ENCODE data around the gene FUT2.
"Not testable (repeated sequence)": the region's sequence is repeated elsewhere in the genome, so short reads cannot be mapped to it uniquely, and the experiment has no call there.

Gene FUT2

DNA sequence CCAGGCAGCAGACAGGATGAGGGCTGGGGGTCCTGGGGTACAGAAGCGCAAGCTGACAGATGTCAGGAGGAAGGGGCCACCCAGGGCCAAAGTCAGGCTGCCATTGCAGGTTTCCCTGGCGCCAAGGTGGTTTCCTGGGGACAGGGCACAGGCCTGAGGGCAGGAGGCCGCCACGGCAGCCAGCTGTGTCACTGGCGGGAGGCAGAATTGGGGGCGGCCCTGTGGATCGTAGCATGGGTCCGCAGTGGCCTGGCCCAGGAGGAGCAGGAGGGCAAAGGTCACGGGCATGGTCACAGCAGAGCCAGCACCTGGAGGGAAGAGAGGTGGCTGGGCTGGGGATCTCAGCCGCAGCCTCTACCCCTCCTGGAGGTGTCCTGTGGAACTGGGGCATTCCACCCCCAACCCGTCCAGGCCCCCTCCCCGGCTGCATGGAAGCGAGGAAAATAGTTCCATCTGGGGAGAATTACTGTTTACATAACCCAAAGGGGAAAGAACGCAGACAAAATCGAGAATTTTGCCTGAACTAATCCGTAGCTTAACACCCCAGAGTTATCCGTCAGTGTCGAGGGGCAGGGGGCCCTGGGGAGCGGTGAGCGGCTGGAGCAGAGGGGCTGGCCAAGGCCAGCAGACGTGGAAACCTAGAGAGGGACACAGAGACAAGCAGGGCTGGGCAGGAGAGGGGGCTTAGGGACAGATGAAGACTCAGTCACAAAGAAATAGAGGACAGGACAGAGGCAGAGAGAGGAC, 24.9 kb upstream of the FUT2 start:
- DNase-seq (ENCODE audit: low read depth): no peak

DNA sequence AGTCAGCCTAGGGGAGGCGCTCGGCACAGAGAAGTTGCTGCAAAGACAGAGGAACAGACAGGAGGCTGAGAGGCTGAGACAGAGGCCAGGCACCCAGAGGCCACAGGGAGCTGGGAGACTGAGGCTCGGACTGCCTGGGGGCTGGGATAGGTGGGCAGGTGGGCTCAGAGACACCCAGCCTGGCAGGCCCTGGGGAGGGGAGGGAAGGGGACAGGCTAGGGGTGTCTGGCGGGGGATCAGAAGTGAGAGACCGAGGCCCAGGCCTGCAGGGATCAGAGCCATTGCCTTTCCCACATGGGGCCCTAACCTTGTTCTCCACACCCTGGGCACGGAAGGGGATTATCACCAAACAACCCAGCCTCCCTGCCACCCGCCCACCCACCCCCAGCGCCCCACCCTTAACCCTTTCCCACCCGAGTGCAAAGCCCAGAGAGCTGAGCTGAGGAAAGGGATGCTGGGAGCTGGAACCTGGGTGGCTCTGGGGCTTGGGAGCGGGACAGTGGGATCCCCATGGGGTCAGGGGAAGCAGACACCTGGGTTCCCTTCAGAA, 24.2 kb upstream of the FUT2 start:
- DNase-seq (ENCODE audit: low read depth): no peak

DNA sequence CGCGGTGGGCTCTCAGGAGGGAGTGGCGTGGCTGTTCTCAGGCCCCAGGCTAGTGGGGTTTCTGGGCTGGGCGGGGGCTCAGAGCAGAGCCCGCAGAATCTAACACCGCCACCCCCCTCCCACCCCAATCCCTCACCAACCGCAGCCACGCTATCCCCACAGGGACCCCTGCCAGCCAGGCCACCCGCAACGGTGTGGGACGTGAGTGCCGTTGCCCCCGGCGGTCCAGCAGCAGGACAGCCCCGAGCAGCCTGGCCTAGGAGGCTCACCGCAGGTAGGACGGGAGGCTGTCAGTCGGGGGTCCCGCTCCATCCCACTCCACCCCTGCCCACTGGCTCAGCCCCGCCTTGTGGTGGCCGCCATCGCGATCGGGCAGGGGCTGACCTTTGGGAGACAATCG, 22.8 kb upstream of the FUT2 start, which contains the start of gene NTN5:
TSS of gene NTN5 (minus strand) at position 24 of the 400 bp plus-strand sequence. CDS start 2,031 bp downstream, outside the sequence.
- no peak for DNase-seq (ENCODE audit: low read depth)

DNA sequence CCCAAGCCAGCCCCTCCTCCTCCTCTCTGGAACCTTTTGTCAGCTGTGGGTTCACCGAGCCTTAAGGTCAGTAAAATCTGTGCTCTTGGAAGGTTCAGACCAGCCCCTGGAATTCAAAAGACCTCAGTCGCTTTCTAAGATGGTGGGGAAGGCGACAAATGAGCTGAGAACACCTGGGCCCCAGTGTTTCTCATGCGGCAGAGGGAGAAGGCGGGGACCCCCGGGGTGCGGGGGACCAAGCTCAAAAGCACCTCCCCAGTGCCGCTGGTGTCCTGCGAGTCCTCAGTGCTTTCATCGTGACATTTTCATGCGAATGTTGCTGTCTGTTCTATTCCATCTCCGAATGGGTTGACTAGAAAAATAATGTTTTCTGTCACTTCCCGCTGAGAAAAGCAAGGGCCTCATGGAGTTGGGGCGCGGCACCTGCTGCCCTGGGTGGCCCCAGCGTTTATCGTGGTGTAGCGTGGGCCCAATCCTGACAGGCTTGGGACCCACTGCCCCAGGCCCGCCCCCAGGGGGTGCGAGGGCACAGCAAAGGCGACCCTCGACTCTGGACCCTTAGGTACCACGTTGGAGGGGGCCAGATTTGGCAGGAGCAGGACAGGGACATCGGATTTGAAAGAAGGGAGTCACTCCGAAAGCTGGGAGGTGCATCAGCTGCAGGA, 22.2 kb upstream of the FUT2 start:
- DNase-seq (ENCODE audit: low read depth): no peak

DNA sequence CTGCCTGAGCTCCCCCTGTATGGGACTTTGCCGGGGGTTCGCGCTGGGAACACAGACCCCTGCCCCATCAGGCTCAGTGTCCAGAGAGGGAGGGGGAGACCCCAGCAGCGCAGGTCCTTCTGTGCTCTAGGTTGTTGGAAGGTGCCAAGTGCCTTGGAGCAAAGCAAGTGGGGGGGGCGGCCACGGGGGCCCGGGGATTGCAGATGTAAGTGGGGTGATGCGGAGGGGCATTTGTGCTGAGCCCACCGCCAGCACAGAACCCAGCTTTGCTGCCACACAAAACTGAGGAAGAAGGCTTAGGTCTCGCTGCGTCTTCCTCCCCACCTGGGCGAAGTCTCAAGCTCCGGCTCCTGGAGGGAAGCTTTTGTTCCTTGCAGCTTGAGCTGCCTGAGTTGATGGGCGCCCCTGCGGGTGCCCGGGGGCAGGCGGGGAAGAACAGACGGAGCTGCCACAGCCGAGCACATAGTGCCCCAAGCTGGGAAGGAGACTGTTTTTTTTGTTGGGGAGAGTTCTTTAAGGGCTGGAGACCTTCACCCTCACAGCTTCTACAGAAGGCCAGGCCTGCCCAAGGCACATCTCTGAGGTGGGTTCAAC, 21.5 kb upstream of the FUT2 start:
- no peak for DNase-seq (ENCODE audit: low read depth)

DNA sequence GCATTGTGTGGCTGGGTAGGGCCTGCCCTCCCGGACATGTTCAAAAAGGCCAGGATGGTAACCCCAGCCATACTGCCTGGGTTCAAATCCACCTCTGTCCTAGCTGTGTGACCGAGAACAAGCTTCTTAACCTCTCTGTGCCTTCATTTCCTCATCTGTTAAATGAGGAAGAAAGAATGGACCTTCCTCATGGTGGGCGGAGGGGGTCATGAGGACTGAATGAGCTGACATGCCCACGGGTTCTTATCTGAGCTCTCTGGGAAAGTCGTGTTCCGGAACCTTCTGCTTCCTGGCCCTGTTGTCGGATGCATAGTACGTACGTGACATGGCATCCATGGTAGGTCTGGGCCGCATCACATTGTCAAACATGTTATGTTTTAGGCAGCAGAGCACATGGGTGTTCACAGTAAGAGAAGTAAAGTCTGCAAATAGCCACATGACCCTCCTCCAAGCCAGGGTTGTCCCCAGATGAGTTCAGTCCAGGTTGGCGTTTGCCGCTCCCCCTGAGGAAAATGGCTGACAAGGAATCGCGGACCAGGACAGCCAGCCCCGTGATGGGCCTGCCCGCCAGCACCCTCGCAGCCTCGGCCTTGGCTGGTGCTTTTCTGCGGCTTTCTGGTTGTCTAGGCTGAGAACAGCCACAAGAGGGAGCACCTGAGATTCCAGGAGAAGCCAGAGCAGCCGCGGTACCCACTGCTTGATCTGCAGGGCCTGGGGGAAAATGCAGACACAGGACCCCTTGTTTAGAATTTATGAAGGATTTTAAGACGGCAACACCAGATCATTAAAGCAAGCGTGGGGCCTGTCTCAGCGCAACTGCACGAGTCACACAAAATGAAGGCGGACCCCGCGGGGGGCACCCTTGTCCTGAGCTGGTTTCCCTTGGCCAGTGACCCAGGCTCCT, 20.6 kb upstream of the FUT2 start:
- peak; percentile 65 for DNase-seq (ENCODE audit: low read depth)

DNA sequence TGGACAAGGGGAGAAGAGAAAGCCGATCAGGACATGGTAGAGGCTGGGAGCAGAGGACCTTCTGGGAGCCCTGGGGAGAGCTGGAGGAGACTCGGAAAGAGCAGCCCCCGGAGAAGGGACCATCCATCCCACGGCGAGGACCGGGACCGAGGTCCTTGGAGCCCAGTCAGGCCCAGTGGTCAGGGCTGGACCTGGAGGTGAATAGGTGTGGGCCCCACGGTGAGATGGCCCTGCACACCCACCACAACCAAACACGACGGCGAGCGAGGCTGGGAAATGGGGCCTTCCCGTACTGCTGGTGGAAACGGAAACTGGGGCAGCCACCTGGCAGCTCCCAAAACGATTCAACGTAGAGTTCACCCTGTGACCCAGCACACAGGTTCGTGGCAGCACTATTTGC, 19.3 kb upstream of the FUT2 start:
- no peak for DNase-seq (ENCODE audit: low read depth)

DNA sequence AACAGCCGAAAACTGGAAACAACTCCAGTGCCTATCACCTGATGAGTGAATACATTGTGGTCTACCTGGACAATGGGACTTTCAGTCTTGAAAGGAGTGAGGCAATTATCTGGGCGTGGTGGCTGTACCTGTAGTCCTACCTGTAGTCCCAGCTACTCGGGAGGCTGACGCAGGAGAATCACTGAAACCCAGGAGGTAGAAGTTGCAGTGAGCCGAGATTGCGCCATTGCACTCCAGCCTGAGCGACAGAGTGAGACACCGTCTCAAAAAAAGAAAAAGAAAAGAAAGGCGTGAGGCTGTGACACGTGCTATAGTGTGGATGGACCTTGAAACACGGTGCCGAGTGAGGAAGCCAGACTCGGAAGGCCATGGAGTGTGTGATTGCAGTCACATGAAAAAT, 18.9 kb upstream of the FUT2 start:
- DNase-seq (ENCODE audit: low read depth): no peak

DNA sequence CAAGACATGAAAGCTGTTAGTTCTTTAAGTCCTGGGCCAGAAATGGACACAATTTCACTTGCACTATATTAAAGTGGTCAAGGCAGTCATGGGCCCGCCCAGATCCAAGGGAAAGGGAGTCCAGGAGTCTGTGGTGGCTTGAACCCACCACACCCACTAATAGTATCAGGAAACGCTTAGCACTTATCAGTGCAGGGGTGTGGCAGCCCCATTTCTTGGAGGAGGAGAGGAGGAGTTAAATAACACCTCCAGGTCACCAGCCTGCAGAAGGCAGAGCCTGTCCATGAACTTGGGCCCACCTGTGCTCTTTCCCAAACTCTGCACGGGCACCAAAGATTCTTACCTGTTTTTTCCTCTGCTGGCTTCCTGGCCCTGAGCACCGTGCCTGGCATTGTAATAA, 17.6 kb upstream of the FUT2 start:
- no peak for DNase-seq (ENCODE audit: low read depth)

DNA sequence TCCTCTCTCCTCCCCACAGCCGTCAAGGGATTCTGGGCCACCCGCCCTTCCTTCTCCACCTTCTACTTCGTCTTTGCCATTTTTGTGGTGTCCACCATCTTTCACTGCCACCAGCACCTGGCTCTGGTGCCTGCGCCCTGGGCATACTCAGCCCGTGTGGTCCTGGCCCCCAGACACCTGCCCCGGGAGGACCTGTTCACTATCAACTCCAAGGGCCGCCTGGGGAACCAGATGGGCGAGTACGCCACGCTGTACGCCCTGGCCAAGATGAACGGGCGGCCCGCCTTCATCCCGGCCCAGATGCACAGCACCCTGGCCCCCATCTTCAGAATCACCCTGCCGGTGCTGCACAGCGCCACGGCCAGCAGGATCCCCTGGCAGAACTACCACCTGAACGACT, 15.8 kb upstream of the FUT2 start:
- not testable (repeated sequence) for DNase-seq (ENCODE audit: low read depth)

DNA sequence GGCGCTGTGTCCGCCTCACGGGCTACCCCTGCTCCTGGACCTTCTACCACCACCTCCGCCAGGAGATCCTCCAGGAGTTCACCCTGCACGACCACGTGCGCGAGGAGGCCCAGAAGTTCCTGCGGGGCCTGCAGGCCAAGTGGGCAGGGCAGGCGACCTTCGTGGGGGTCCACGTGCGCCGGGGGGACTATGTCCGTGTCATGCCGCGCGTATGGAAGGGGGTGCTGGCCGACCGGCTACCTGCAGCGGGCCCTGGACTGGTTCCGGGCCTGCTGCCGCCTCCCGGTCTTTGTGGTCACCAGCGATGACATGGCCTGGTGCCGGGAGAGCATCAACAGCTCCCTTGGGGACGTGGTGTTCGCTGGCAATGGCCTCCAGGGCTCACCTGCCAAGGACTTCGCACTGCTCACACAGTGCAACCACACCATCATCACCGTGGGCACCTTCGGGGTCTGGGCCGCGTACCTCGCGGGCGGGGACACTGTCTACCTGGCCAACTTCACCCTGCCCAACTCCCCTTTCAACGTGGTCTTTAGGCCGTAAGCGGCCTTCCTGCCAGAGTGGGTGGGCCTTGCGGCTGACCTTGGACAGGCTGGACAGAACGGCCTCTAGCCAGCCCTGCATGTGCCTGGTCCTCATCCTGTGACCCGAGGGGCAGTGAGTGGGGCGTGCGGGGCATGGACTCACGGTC, 15.2 kb upstream of the FUT2 start:
- DNase-seq (ENCODE audit: low read depth): no peak

DNA sequence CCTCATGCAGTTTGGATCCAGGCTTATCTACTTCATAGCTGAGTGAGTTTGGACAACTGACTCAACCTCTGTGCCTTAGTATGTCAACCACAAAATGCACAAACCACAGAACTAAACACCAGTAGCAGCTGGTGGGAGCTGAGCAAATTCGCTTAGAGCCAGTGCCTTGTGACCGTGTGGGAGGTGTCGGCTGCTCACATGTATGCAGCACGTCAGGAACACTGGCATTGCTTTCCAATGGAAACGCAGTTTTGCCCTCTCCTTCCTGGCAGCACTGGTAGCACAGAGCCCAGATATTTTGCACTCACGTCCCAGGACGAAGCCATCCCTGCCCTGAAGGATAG, 14.7 kb upstream of the FUT2 start:
- no peak for DNase-seq (ENCODE audit: low read depth)

DNA sequence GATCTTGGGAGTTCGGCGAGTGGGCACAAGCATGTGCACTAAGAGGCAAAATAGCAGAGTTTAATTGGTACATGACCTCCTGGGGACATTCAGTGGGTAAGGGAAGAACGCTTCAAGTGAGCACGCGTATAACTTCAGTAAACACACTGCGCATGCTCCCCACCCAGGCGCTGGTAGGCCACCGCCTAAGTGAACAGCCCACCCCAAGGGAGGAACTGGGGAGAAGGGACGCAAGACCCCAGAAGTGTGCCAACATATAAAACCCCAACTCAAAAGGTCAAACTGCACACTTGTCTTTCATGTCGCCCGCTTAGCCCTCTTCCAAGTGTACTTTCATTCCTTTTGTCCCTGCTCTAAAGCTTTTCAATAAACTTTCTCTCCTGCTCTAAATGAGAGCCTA, 12.4 kb upstream of the FUT2 start:
- peak; percentile 16 for DNase-seq (ENCODE audit: low read depth)

DNA sequence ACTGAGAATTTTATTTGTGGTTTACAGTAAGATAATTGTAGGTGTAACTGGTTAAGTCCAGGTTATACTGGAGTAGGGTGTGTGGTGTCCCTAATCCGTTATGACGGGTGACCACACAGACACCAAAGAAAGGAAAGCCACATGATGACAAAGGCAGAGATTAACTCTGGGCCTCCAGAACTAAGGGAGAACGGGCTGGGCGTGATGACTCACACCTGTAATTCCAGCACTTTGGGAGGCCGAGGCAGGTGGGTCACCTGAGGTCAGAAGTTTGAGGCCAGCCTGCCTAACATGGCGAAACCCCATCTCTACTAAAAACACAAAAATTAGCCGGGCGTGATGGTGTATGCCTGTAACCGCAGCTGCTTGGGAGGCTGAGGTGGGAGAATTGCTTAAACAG, 10.2 kb upstream of the FUT2 start:
- no peak for DNase-seq (ENCODE audit: low read depth)

DNA sequence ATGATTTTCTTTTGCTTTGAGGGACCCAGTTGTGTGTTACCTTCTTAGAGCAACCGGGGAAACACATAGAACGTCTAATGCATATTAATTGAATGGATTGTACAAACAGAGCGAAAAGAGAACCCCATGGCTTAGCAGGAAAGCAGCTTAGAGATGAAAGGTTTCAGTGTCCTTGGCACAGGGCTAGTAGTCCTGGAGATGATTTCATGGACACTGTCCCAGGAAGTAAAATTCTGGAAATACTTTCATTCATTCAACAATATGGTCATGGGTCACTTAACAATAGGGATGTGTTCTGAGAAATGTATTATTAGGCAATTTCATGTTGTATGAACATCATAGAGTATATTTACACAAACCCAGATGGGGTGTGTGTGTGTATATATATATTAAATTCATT, 9.7 kb upstream of the FUT2 start:
- no peak for DNase-seq (ENCODE audit: low read depth)

DNA sequence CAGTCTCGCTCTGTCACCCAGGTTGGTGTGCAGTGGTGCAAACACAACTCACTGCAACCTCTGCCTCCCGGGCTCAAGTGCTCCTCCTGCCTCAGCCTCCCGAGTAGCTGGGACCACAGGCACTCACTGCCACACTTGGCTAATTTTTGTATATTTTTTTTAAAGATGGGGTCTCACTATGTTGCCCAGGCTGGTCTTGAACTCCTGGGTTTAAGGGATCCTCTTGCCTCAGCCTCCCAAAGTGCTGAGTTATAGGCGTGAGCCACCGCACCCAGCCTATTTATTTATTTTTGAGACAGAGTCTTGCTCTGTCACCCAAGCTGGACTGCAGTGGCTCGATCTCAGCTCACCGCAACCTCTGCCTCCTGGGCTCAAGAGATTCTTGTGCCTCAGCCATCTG, 9.1 kb upstream of the FUT2 start:
- not testable (repeated sequence) for DNase-seq (ENCODE audit: low read depth)

DNA sequence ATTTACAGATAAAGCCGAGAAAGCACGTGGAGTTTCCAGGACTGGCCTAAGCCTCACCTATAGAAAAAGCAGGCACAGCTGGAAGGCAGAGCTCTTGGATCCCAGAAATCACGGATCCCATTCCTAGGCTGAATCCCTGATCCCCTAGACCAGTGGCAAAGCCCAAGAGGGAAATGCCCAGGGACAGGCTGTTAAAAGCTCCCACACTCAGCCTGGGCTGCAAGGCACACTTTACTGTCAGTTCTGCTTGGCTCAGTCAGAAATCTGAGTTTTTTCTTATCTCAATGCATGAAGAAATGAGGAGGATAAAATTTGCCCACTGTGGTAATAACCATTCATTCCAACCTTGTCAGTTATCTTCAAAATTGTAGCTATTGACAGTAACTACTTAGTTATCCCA, 8.0 kb upstream of the FUT2 start:
- no peak for DNase-seq (ENCODE audit: low read depth)

DNA sequence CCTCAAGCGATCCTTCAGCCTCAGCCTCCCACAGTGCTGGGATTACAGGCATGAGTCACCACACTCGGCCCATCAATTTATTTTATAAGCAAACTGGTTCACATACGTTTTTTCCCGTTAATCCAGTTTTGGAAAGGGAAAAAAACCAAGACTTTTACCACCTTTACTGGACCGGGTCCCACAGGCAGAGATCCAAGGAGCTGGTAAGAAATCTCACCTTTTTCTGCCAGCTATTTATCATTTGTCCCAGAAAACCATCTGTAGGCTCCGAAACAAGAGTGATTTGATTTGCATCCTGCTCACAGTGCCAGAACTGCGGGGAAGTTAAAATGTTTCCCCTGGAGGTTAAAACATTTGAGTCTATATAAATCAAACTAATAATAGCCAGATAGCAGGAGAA, 6.3 kb upstream of the FUT2 start:
- no peak for DNase-seq (ENCODE audit: low read depth)

DNA sequence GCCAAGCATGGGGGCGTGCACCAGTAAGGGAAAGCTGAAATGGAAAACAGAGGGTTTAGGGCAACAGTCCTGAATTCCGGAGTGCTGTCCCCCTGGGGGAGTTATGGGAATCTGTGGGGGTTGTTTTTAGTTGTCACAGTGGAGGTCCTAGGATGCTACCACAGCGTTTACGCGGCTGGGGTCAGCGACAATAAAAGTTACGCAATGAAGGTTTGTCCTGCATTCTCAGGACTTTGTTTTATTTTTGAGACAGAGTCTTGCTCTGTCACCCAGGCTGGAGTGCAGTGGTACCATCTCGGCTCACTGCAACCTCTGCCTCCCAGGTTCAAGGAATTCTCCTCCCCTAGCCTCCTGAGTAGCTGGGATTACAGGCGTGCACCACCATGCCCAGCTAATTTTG, 2.1 kb upstream of the FUT2 start:
- not testable (repeated sequence) for DNase-seq (ENCODE audit: low read depth)

DNA sequence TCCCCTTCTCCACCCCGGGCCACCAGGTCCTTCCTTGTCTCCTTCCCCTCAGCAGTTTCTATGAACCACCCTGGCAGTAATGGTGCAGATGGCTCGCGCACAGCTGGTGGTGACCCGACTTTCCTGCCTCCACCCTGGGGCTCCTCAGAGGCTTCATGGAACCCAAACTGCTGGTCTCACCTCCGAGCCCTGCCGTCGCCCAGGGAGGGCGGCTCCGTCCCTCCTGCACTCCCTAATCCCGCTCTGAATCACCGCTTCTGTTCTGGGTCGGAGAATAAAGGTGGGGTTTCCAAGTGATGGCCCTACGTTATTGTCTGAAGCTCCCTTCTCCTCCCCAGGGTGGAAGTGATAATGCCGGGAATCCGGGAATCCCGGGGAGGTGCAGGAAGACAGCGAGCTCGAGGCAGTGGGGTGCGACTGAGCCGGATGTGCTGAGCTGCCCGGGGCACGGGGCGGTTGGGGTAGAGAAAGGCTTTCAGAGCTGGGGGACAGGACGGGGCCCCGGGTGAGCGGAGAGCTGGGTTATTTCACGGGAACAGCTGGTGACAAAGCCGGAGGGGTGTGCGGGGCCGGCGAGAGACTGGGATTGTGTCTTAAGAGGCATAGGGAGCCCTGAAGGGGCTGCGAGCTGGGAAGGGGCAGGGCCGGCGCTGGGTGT, 711 bp downstream of the FUT2 start:
- DNase-seq (ENCODE audit: low read depth): no peak

DNA sequence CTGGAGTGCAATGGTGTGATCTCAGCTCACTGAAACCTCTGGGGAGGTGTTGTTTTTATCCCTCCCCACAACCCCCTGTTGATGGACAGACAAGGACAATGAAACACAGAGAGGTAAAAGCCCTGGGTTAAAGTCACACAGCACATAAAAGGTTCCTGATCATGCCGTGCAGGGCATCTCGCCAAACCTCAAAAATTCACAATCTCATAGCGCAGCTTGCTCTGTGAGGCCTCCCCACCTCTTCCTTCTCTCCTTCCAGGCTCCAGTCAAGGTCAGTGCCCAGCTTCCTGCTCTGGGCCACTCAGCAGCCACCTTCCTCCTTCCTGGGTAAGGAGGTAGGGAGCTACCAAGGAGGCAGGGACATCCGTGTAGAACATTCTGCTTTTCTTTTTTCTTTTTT, 2.3 kb downstream of the FUT2 start:
- no peak for DNase-seq (ENCODE audit: low read depth)

All from activated T-cell treated with anti-CD3 and anti-CD28 coated beads for 24 hours (primary cell).